NCI-H2107 (cell line): ENCODE data around the gene SLC12A6.

ENCODE experiments used
- DNase-seq: peaks from one replicate; lab custom pipeline; 2025; lab: John Stamatoyannopoulos, UW

Gene SLC12A6

DNA sequence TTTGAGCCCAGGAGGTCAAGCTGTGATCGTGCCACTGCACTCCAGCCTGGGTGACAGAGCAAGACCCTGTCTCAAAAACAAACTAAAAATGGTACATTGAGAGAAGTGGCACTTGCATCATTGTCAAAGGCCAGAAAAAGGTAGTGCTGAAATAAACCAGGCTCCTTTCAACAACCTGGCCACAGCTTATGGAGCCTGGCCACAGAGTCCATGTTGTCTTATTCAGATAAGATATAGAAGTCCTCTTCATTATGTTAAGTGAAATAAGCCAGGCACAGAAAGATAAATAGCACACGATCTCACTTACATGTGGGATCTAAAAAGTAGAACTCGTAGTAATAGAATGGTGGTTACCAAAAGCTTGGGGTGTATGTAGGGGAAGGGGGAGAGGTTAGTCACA lies 78.0 kb downstream of the SLC12A6 start:
- no peak for DNase-seq

DNA sequence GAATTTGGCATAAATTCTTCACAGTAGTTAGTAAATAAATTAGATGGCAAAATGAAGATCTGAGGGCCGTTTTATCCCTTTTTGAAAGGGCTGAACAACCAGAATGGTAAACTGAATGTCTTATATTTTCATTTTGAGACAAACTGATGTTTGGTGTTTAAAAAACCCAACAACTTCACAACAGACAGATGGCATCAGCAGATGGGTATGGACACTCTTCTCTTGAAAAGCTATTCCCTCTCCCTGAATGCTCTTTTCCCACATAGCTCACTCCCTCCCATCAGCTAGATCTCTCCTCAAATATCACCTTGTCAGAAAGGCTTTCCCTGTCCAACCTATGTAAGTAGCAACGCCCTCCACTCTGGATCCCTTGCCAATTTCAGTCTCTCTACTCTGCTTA lies 79.4 kb downstream of the SLC12A6 start:
- DNase-seq: no peak

DNA sequence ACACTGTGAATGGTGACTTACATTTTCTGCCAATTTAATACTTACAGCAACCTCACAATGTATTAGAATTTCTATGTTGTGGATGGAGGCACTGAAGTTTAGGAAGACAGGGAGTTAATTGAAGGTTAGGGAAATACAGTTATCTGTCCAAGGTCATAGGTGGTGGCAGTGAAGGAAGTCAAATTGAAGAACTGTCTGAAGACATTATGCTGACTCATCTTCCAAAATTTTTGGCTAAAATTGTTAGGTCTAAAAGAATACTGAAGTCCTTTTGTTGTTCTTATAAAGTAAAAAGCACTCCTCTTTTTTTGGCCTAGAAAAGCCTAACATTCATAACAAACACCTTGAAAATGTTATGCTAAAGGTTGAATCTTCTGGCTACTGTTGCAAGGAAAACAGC lies 85.0 kb downstream of the SLC12A6 start:
- DNase-seq: no peak

GRCh38 chr15:34248190-34248589 lies 89.4 kb downstream of the SLC12A6 start:
- DNase-seq: no peak

GRCh38 chr15:34246276-34246976 lies 91.2 kb downstream of the SLC12A6 start:
- no peak for DNase-seq

- no peak for DNase-seq
Observed at GRCh38 chr15:34243226-34243625, 94.4 kb downstream of the SLC12A6 start.

DNA sequence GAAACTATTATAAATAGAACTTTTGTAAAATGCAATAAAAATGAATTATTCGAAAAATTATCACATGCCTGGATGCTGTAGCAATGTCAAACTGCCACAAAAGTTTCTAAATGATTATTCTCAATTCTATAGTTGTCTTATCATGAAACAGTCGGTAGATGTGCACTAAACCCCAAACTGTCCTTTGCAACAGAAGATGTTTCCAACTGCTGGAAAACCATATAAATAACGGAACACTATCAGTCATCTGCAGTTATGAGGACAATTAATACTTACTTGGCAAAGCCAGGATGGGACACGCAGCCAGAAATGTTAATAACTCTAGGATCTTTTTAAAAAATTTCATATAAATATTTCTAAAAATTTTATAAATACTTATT lies 95.3 kb downstream of the SLC12A6 start:
- no peak for DNase-seq

DNA sequence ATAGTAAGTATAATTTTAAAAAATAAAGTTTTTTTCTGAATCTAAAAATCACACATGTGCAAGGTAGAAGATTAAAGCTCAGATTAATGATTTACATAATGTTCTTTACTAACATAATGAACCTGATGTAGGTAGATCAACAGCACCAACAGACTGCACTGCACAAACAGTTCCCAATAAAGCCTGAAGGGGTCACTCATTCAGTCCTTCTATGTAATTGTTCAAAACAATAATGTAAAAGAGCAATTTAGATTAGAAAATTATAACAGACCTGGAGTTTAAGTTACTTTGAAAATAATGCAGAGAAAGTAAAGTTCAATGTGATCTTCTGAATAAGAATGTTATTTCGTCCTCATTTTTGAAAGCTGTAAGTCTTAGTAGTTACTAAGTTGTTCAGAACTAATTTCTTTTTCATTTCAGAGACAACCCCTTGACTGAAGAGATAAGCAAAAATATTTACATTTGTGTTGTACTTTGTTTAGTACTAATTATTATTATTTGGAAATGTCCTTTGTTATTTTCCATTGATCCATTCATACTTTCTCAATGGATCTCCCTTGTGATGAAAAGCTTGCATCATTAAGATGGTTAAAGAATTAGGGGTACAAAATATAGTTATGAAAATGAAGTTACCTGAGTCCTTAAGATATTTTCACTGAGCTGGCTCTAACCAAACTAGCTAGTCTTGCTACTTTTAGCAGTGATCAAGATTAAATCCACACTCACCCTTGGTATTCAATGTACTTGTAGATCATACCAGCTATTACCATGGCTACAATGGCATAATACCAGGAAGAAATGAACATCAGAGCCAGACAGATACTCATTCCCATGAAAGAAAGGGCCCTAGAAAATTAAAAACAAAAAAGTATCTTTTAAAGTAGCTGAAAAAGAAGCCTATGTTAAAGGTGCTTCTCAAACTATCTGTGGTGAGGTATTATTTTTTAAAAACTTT lies 95.9 kb downstream of the SLC12A6 start:
- DNase-seq: no peak

DNA sequence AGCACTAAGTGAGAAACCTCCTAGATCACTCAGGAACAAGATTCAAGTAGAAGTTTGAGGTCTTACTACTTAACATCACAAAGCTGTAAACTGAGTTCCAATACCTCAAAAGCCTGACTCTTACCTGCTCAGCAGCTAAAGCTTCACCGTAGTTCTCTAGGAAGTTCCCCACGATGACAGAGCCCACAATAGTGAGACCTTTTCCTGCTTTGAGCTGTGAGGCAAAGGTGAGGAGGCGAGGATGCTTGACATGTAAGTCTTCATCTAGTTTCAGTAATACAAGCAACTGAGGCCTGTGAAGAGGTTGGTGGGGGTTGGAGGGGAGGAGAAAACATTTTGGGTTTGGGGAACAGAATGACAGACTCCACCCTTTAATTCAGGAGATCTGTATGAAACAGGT lies 97.0 kb downstream of the SLC12A6 start:
- no peak for DNase-seq

- DNase-seq: no peak
Observed at GRCh38 chr15:34239151-34239808, 98.3 kb downstream of the SLC12A6 start.

- DNase-seq: no peak
Observed at GRCh38 chr15:34233614-34234013, 104.0 kb downstream of the SLC12A6 start.

- DNase-seq: no peak
Observed at GRCh38 chr15:34223904-34224596, 113.5 kb downstream of the SLC12A6 start.

DNA sequence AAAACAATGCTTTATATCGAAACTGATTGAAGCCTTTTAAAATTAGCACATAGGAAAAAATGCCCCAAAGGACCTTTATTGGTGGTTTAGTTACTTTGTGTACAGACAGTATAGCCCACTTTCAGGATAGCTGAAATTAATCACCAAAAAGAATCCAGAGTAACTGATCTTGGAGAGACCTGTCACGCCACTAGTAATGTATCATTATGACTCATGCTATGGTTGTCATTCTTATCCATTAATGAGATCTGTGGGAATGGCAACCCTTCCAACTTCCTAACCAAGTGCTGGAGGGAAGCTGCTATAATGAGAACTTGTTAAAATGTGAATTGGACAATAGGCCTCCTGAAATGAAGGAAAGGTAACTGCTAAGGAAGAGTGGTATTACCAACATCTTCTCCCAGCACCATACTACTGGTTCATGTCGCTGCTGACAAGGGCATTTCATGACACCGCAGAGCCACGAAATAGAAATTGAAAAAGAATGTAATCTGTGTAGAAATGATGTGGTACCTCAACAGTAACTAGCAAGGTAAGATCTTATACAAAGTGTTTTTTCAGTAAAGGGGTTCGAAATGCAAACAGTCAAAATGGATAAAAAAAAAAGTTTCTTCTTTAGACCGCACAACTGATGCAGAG lies 119.9 kb downstream of the SLC12A6 start:
- DNase-seq: no peak

DNA sequence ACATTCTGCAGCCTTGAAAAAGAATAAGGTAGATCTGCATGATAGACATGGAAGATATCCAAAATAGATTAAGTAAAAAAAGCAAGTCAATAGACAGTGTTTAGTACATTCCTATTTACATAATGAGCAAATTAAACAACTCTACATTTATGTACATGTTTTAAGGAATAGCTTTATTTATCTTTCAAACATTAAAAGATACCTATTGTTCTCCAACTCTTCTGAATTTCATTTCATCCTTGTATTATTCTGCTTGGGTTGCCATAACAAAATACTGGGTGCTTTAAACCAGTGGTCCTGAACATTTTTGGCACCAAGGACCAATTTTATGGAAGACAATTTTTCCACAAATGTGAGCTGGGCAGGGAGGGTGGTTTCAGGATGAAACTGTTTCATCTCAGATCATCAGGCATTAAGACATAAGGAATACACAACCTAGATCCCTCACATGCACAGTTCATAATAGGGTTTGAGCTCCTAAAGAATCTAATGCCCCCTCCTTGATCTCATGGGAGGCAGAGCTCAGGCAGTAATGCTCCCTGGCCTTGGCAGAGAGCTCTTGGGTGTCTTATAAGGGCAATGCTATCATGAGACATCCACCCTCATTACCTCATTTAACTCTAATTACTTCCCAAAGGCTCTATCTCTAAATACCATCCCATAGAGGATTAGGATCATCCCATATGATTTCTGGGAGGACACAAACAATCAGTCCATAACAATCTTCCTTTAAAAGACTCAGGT lies 120.9 kb downstream of the SLC12A6 start:
- DNase-seq: no peak

- no peak for DNase-seq
Observed at GRCh38 chr15:34214135-34214534, 123.4 kb downstream of the SLC12A6 start.

GRCh38 chr15:34213690-34214089 lies 123.9 kb downstream of the SLC12A6 start:
- no peak for DNase-seq

GRCh38 chr15:34209421-34210282 lies 127.9 kb downstream of the SLC12A6 start, which contains the start of gene KATNBL1:
Gene KATNBL1 (minus strand): TSS chr15:34210096. CDS start chr15:34163676, 46,420 bp downstream.
- DNase-seq: peak; percentile 70

DNA sequence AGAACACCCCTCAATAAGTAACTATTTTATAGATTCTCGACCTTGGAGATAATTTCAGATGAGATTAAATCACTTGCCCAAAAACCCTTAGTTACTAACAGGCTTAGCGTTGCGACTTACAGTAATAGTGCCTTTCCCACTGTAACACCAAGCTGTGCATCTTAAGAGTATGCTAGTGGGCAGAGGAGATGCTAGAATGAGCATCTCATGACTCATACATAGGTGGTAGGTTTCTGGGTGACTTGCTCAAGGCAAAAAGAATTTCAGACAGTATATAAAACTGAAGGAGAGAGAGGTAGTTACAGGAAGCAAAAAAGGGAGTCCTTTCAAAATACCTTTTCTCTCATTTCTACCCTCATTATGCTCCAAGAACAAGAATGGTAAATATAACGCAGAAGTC lies 131.6 kb downstream of the SLC12A6 start:
- no peak for DNase-seq

DNA sequence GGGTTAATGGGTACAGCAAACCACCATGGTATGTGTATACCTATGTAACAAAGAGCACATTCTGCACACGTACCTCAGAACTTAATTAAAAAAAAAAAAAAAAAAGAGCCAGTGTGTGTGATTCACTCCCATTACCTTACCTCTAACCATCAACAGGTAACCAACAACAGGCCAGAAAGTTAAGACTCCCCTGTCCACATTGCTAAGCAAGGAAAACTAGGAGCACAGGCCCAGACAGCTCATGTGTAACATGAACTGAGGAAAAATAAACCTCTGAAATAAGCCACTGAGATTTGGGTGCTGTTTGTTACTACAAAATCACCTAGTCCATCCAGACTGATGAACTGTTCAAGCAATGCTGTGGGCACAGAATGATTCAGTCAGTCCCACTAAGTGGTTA lies 133.6 kb downstream of the SLC12A6 start:
- DNase-seq: no peak

DNA sequence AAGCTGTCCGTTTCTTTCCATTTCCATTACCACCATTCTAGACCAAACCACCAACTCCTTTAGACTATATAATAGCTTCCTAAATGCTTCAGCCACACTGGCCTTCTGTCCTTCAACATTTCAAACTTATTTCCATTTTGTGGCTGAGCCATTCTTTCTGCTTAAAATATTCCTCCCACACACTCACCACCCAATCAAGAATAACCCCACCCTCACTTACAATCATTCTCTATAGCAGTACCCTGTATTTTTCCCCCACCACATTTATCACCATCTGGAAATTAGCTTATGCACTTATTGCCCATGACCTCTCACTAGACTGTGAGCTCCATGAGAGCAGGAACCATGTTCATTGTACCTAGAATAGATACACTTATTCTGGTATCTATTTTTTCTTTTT lies 134.3 kb downstream of the SLC12A6 start:
- no peak for DNase-seq
